ENCODE results near the gene PGAM5. TPM values are rescaled to one million over a fixed set of nuclear protein-coding genes. Genes with fewer than 3 reads are reported as not detected.

The PGAM5 gene
- total RNA-seq, 1 donor from 2014 or later: 25.2 TPM

Other genes with a start within 250 kb of the PGAM5 start
- 44.9 TPM for gene FBRSL1, start 220.7 kb upstream of the PGAM5 start, total RNA-seq
- gene LRCOL1, start 100.3 kb upstream of the PGAM5 start, total RNA-seq: 9.2 TPM
- gene P2RX2, start 92.1 kb upstream of the PGAM5 start, total RNA-seq: not detected
- 29.3 TPM for gene POLE, start 23.5 kb upstream of the PGAM5 start, total RNA-seq
- gene PXMP2, start 23.3 kb upstream of the PGAM5 start, total RNA-seq: 225 TPM
- 16.9 TPM for gene ANKLE2, start 51.0 kb downstream of the PGAM5 start, total RNA-seq
- gene GOLGA3, start 118.0 kb downstream of the PGAM5 start, total RNA-seq: 22.9 TPM
- 14.2 TPM for gene CHFR, start 176.8 kb downstream of the PGAM5 start, total RNA-seq
- gene ZNF605, start 245.5 kb downstream of the PGAM5 start, total RNA-seq: 6.6 TPM

Data from left lobe of liver (tissue), 1 donor.